GM20000 (cell line): ENCODE results near the gene CCR8.
"Not testable (repeated sequence)": the region's sequence is repeated elsewhere in the genome, so short reads cannot be mapped to it uniquely, and the experiment has no call there.

ENCODE experiments used
- DNase-seq: peaks from one replicate; pipeline ENCODE4 v3.0.0; 2012; ENCODE audit warnings: low spot score
- CTCF ChIP-seq: IDR thresholded peaks from 2 replicates; pipeline ENCODE4 v1.5.1; 2012; ENCODE audit warnings: mild to moderate bottlenecking, control low read depth; ENCODE audit errors: extremely low read depth, missing control alignments

CCR8 gene

GRCh38 chr3:39350714-39351113 lies 21.2 kb downstream of the CCR8 start:
- TF ChIP-seq CTCF = no peak
- no peak for DNase-seq

GRCh38 chr3:39351134-39351533 lies 21.6 kb downstream of the CCR8 start:
- DNase-seq = not testable (repeated sequence)

- not testable (repeated sequence) for DNase-seq
These were observed 23.8 kb downstream of the CCR8 start for GRCh38 chr3:39353168-39353927.

GRCh38 chr3:39358333-39358732 lies 28.8 kb downstream of the CCR8 start:
- TF ChIP-seq CTCF = no peak
- DNase-seq = no peak

- DNase-seq = no peak
- TF ChIP-seq CTCF = no peak
These were observed 31.9 kb downstream of the CCR8 start for GRCh38 chr3:39361252-39361927.

- DNase-seq = no peak
- no peak for TF ChIP-seq CTCF
These were observed 32.7 kb downstream of the CCR8 start for GRCh38 chr3:39362192-39362591.

GRCh38 chr3:39362812-39363211 lies 33.3 kb downstream of the CCR8 start:
- no peak for DNase-seq
- no peak for TF ChIP-seq CTCF

GRCh38 chr3:39370450-39370849 lies 40.9 kb downstream of the CCR8 start:
- not testable (repeated sequence) for DNase-seq

- DNase-seq = no peak
- no peak for TF ChIP-seq CTCF
These were observed 43.3 kb downstream of the CCR8 start for GRCh38 chr3:39372833-39373232.
